Left ventricle myocardium inferior (tissue), 1 donor: ENCODE results near the gene OR8D2. TPM values are rescaled to one million over a fixed set of nuclear protein-coding genes. Genes with fewer than 3 reads are reported as not detected.
"Not testable (repeated sequence)": the region's sequence is repeated elsewhere in the genome, so short reads cannot be mapped to it uniquely, and the experiment has no call there.

Experiments
- DNase-seq: peaks from one replicate; pipeline ENCODE4 v3.0.0-alpha.2; 2020
- H3K27ac ChIP-seq: fragments of 200-600 bp; replicated peaks from 2 replicates; pipeline ENCODE4 v1.8.0; 2021
- H3K27me3 ChIP-seq: fragments of 200-600 bp; 2 replicates; pipeline ENCODE4 v1.8.0; 2021; ENCODE audit warnings: low read depth
- H3K36me3 ChIP-seq: fragments of 200-600 bp; 2 replicates; pipeline ENCODE4 v1.8.0; 2021
- H3K4me1 ChIP-seq: fragments of 200-600 bp; 2 replicates; pipeline ENCODE4 v1.8.0; 2021
- H3K4me3 ChIP-seq: fragments of 200-600 bp; 2 replicates; pipeline ENCODE4 v1.8.0; 2021; ENCODE audit warnings: mild to moderate bottlenecking, moderate library complexity
- H3K9me3 ChIP-seq: fragments of 200-600 bp; replicated peaks from 2 replicates; pipeline ENCODE4 v1.8.0; 2021
- CTCF ChIP-seq: fragments of 200-600 bp; IDR thresholded peaks from 2 replicates; pipeline ENCODE4 v1.8.0; 2021; ENCODE audit warnings: antibody characterized with exemption, mild to moderate bottlenecking, borderline replicate concordance
- intact Hi-C: fragments of 100-400 bp; cut with micrococcal nuclease; formaldehyde crosslinking; loops from one replicate; pipeline ENCODE4 v1.11.0; 2022
- total RNA-seq: library from RNA; stranded (reverse); fragmentation: NEBNext Ultra II Directional; extraction: Animal tissue kit (Norgen Biotek cat#: 25700); gene quantifications from one replicate; pipeline ENCODE4 v1.2.1, GENCODE V29; 2021
- donor health status: DM: no; HTN: yes; CAD: no; lungs with severe emphysema.

Gene OR8D2
- total RNA-seq, 1 donor from 2014 or later = not detected

- no peaks in the 10 kb centered on the region for H3K4me1 ChIP-seq
- no peaks in the 10 kb centered on the region for H3K36me3 ChIP-seq
- DNase-seq = no peak
- H3K4me3 ChIP-seq = no peak overlapping the region
- intact Hi-C loops = no loop called here
- no peak overlapping the region for H3K27ac ChIP-seq
- TF ChIP-seq CTCF = no peak
- no peaks in the 10 kb centered on the region for H3K27me3 ChIP-seq
- peaks cover 10% of the 10 kb centered on the region for H3K9me3 ChIP-seq
These were observed 43.9 kb downstream of the OR8D2 start for GRCh38 chr11:124276081-124276480.

- intact Hi-C loops = no loop called here
- Histone ChIP-seq H3K4me1 (no peaks in the 10 kb centered on the region), H3K4me3 (no peak overlapping the region), H3K36me3 (no peaks in the 10 kb centered on the region), H3K27ac (no peak overlapping the region), H3K27me3 (no peaks in the 10 kb centered on the region), H3K9me3 (no peaks in the 10 kb centered on the region)
- no peak for DNase-seq
- no peak for TF ChIP-seq CTCF
These were observed 46.0 kb downstream of the OR8D2 start for GRCh38 chr11:124274000-124274399.

- intact Hi-C loops, H3K27me3 ChIP-seq, DNase-seq, H3K27ac ChIP-seq, H3K4me3 ChIP-seq, H3K9me3 ChIP-seq, H3K36me3 ChIP-seq, H3K4me1 ChIP-seq: not testable (repeated sequence)
These were observed 49.1 kb downstream of the OR8D2 start for GRCh38 chr11:124270886-124271285.

Other genes with a start within 250 kb of the OR8D2 start
- 4.6 TPM for gene VWA5A, start 204.7 kb downstream of the OR8D2 start, total RNA-seq
- not detected for gene OR10D3, start 136.9 kb downstream of the OR8D2 start, total RNA-seq
- not detected for gene OR8G1, start 79.1 kb downstream of the OR8D2 start, total RNA-seq
- gene OR8G5, start 63.8 kb downstream of the OR8D2 start, total RNA-seq = not detected
- gene OR8D1, start 6.2 kb downstream of the OR8D2 start, total RNA-seq = not detected
- not detected for gene OR8B2, start 64.3 kb upstream of the OR8D2 start, total RNA-seq
- not detected for gene OR8B3, start 78.8 kb upstream of the OR8D2 start, total RNA-seq
- not detected for gene OR8B4, start 104.7 kb upstream of the OR8D2 start, total RNA-seq
- not detected for gene OR8B8, start 125.5 kb upstream of the OR8D2 start, total RNA-seq
- gene OR8B12, start 223.5 kb upstream of the OR8D2 start, total RNA-seq = not detected
- gene OR8A1, start 249.8 kb upstream of the OR8D2 start, total RNA-seq = not detected